Peyer's patch (tissue), 4 donors: Measurements from ENCODE around the gene HECTD4. TPM values are rescaled to one million over a fixed set of nuclear protein-coding genes. Genes with fewer than 3 reads are reported as not detected.

Source experiments
- DNase-seq, 3 donors: peaks; one replicate each; pipeline ENCODE4 v3.0.0-alpha.2; 2017 to 2019
- H3K27ac ChIP-seq, 4 donors: fragments of 200-600 bp; sonication (generic); one replicate each; pipeline ENCODE4 v1.5.1; 2016 to 2019
- H3K27me3 ChIP-seq, 2 donors: fragments of 200-600 bp; sonication (generic); one replicate each; pipeline ENCODE4 v1.5.1; 2019
- H3K36me3 ChIP-seq, 3 donors: fragments of 200-600 bp; sonication (generic); one replicate each; pipeline ENCODE4 v1.5.1; 2016 to 2019
- H3K4me1 ChIP-seq, 4 donors: fragments of 200-600 bp; sonication (generic); one replicate each; pipeline ENCODE4 v1.5.1; 2016 to 2019
- H3K4me3 ChIP-seq, 4 donors: fragments of 200-600 bp; sonication (generic); 1 replicate in 3 of 4; 2 replicates in 1 of 4; pipeline ENCODE4 v1.5.1; 2016 to 2019; ENCODE audit warnings: mild to moderate bottlenecking in 1 of 4
- H3K9me3 ChIP-seq, 4 donors: fragments of 200-600 bp; sonication (generic); one replicate each; pipeline ENCODE4 v1.5.1; 2016 to 2019; ENCODE audit warnings: mild to moderate bottlenecking in 1 of 4
- CTCF ChIP-seq, 6 experiments: fragments of 450-650 bp in 4 of 6; fragments of 200-600 bp in 2 of 6; sonication (generic) in 1 of 6; IDR thresholded peaks; one replicate each; pipeline ENCODE4 v1.5.1; 2017 to 2019; ENCODE audit warnings: antibody characterized with exemption in 6 of 6, mild to moderate bottlenecking in 3 of 6, moderate library complexity in 1 of 6
- POLR2A ChIP-seq, 2 donors: fragments of 450-650 bp; IDR thresholded peaks; one replicate each; pipeline ENCODE4 v1.5.1; 2017; ENCODE audit warnings: antibody characterized with exemption in 2 of 2, mild to moderate bottlenecking in 2 of 2, moderate library complexity in 2 of 2
- total RNA-seq, 4 donors: library from RNA; depleted of rRNA; stranded (reverse); fragments of >200 nt; gene quantifications; one replicate each; pipeline ENCODE4 v1.1.0, GENCODE V29; 2016

HECTD4 gene
- total RNA-seq, 4 donors from 2014 or later: 49.9 to 118 (median 87.3) TPM

GRCh38 chr12:112288638-112289037 lies 93.6 kb downstream of the HECTD4 start:
- Histone ChIP-seq H3K27ac (no peak overlapping the region), H3K4me3 (no peak overlapping the region)
- DNase-seq: no peak

GRCh38 chr12:112285600-112286401 lies 96.4 kb downstream of the HECTD4 start:
- no peaks in the 10 kb centered on the region for H3K36me3 ChIP-seq
- TF ChIP-seq CTCF (IDR thresholded peaks at IDR 0.05) (no peak), POLR2A (IDR thresholded peaks at IDR 0.05) (no peak)
- H3K4me1 ChIP-seq: no peaks in the 10 kb centered on the region
- no peak overlapping the region for H3K4me3 ChIP-seq
- DNase-seq: no peak
- no peaks in the 10 kb centered on the region for H3K27me3 ChIP-seq
- no peaks in the 10 kb centered on the region for H3K9me3 ChIP-seq
- H3K27ac ChIP-seq: no peak overlapping the region

More at GRCh38 chr12:112288638-112289037, 93.6 kb downstream of the HECTD4 start:
- H3K27me3 ChIP-seq: no peaks in the 10 kb centered on the region
- no peaks in the 10 kb centered on the region for H3K4me1 ChIP-seq
- TF ChIP-seq CTCF (IDR thresholded peaks at IDR 0.05) (no peak), POLR2A (IDR thresholded peaks at IDR 0.05) (no peak)
- H3K9me3 ChIP-seq: no peaks in the 10 kb centered on the region
- H3K36me3 ChIP-seq: peaks cover 0 to 9% (median 0%) of the 10 kb centered on the region in 3 donors

DNA sequence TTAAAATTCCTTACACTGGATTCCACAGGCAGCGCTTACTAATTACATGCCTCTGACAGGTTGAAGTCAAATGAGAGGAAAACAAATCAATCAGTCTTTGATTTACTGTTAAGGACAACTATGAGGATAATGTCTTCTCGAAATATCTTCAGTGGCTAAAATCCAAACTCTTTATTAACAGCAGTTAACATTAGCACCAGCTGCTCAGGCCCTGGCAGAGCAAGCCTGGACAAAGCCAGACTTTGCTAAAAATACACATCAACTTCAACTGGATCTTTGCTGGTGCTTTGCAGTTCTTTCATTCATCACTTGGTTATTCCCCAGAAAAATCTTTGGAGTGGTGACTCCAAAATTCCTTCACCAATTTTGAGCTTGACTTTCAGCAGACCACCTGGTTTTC lies 98.7 kb downstream of the HECTD4 start:
- TF ChIP-seq CTCF (IDR thresholded peaks at IDR 0.05): no peak
- no peak for TF ChIP-seq POLR2A (IDR thresholded peaks at IDR 0.05)
- no peaks in the 10 kb centered on the region for H3K9me3 ChIP-seq
- no peaks in the 10 kb centered on the region for H3K27me3 ChIP-seq
- H3K36me3 ChIP-seq: peaks cover 0 to 3% (median 0%) of the 10 kb centered on the region in 3 donors
- no peaks in the 10 kb centered on the region for H3K4me1 ChIP-seq
- no peak overlapping the region for H3K27ac ChIP-seq
- no peak overlapping the region for H3K4me3 ChIP-seq
- DNase-seq: no peak

GRCh38 chr12:112282920-112283319 lies 99.3 kb downstream of the HECTD4 start:
- Histone ChIP-seq H3K9me3 (no peaks in the 10 kb centered on the region), H3K4me1 (no peaks in the 10 kb centered on the region), H3K4me3 (no peak overlapping the region), H3K36me3 (peaks cover 0 to 9% (median 0%) of the 10 kb centered on the region in 3 donors), H3K27me3 (no peaks in the 10 kb centered on the region), H3K27ac (no peak overlapping the region)
- DNase-seq: no peak
- TF ChIP-seq CTCF (IDR thresholded peaks at IDR 0.05): no peak
- no peak for TF ChIP-seq POLR2A (IDR thresholded peaks at IDR 0.05)

DNA sequence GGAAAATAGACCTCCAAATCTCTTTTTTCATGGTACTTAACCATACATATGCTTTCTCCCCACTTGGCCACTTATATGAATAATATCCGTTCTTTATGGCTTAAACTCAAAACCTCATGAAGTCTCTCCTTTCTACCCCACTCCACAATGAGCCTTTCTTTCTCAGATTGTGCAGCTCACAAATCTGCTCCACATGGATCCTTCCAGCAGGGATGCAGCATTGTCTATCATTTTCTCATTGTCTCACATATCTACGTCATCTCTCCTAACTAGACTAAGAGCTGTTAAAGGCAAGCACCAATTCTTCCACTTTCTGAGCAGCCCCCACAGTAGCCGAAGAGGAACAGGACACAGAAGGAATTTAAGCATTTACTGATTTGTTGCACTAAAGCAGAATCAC lies 106.4 kb downstream of the HECTD4 start:
- H3K4me1 ChIP-seq: no peaks in the 10 kb centered on the region
- no peak for DNase-seq

More for the DNA sequence above, 106.4 kb downstream of the HECTD4 start:
- no peak overlapping the region for H3K4me3 ChIP-seq
- TF ChIP-seq POLR2A (IDR thresholded peaks at IDR 0.05) (no peak), CTCF (IDR thresholded peaks at IDR 0.05) (no peak)
- H3K36me3 ChIP-seq: peaks cover 0 to 35% (median 0%) of the 10 kb centered on the region in 3 donors
- H3K27me3 ChIP-seq: no peaks in the 10 kb centered on the region
- H3K27ac ChIP-seq: no peak overlapping the region
- H3K9me3 ChIP-seq: no peaks in the 10 kb centered on the region
